RPMI8226 (cell line): ENCODE data around the gene TXNDC17.
"Not testable (repeated sequence)": the region's sequence is repeated elsewhere in the genome, so short reads cannot be mapped to it uniquely, and the experiment has no call there.

Experiments
- DNase-seq: peaks from one replicate; pipeline ENCODE4 v3.0.0-alpha.2; 2015

Gene TXNDC17

DNA sequence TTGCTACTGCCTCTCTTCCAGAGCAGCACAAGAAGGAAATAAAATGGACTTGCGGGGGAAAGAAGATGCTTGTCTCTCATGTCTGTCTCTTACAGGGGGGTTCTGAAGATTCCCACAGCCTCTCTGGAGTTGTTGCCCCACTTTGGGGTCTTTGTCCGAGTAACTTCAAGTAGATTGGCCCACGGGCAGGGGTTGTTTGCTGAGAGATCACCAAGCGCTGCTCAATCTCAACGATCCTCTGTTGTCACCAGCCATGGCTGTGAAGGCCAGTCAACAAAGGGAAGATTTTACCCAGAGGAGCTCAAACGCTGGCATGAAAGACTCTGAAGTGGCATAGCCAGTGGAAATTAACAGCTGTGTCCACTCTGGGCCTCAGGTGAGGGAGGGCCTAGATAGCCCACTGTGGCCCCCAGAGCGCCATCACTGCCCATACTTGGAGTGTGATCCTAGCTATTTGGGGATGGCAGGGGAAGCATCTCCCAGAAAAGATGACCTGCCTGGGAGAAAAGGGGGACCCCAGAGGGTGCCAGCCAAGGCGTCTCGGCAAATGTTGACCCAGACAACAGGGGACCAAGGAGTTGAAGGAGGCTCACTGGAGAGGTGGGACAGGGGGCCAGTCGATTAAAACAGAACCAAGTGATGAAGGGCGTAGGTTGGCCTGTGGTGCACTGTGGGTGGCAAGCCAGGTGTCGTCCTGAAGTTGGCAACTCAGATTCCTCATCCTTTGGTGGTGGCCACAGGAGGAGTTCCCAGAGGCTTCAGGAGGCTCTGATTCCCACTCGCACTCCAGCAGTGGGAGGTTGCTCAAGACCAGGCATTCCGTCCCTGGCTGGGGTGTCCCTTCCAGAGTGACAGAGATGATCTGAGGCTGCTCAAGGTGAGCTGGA, 44.3 kb downstream of the TXNDC17 start:
- DNase-seq = no peak

DNA sequence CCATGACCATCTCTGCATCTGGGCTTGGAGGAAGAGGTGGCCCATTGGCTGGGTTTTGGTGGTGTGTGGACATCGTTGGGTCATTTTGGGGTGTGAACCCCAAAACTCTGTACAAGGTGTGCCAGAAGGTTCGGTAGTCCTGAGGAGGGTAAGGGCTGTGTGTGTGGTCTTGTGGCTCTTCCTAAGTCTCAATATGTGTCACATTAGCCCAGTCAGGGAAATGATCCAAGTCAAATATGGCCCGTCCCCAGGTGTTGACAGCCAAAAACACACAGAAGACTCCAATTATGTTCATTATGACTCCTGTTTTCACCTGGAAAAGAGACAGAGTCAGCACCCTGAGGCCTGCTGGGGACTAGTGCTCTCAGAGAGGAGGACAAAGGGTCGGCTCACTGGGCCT, 45.2 kb downstream of the TXNDC17 start:
- DNase-seq = no peak

DNA sequence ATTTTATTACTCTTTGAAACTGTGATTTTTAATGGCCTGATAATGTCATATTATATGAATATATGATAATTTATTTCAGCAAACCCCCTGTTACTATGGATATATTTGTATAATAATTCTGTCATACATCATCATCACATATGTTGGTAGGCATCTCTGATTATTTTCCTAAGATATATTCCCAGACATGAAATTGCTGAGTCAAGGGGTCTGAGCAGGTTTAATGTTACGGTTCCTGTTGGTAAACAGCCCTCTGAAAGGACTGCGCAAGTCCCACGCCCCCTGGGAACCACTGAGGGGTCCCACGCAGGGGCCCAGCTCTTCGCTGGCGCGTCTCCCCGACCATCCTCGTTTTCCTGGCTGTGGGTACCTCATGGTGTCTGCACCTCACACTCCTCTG, 48.1 kb downstream of the TXNDC17 start:
- no peak for DNase-seq

DNA sequence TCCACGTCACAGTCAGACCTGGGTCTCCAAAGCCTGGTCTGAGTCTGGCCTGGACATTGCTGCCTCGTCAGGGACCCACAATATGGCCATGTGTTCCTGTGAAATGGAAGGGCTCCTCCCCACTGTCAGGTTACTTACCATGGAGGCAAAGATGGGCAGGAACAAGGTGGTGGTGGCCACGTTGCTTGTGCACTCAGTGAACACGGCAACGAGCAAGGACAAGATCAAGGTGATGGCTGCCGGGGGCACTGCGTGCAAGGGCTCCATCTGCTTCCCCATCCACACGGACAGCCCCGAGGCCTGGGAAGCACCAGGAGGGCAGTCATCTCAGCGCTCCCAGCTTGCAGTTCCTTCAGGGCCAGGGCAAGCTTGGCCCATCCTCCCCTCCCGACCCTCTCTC, 49.8 kb downstream of the TXNDC17 start:
- DNase-seq = no peak

DNA sequence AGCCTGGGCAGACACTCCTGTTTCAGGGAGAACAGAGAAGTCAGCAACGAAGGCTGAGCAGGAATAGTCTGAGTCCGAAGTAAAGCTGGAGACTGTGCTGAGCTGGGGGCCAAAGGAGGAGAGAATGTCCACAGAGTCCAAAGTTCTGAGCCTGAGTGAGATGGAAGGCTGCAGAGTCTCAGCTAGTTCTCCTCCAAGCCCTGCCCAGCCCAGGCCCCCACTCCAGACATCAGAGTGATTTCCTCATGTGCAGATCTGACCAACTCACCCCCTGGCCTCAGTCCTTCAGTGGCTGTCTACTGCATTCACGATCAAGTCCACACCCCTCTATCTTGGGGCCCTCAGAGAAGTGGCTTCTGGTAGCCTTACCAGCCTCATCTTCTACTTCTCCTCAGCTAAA, 50.7 kb downstream of the TXNDC17 start:
- no peak for DNase-seq

DNA sequence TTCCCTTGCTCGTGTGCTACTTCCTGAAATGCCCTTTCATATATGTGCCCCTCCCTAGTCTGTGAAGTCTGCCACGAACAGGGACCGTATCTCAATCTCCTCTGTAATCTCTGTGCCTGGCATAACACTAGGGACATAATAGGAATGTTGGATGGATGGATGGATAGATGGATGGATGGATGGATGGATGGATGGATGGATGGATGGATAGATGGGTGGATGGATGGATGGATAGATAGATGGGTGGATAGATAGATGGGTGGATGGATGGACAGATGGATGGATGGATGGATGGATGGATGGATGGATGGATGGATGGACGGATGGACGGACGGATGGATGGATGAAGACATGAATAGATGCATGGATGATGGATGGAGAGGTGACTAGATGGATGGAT, 51.1 kb downstream of the TXNDC17 start:
- not testable (repeated sequence) for DNase-seq
